HepG2 (cell line): Measurements from ENCODE around the gene TET3. TPM values are rescaled to one million over a fixed set of nuclear protein-coding genes. Genes with fewer than 3 reads are reported as not detected.
A peak's percentile ranks its signal among the peaks of the same experiment; 100 is the strongest.

Experiments used
- ATAC-seq: fragments of 200-7000 bp; cut with Tn5 transposase; 3 replicates; pipeline ENCODE4 v1.9.1; 2020; ENCODE audit warnings: mild to moderate bottlenecking, moderate library complexity
- BruUV-seq: library from RNA; stranded (reverse); fragments of 400-500 nt; replicated peaks from 2 replicates; lab custom pipeline; 2021; lab: Mats Ljungman, UMichigan
- CTCF ChIA-PET: fragments of 300-600 bp; formaldehyde crosslinking; extraction: SDS; loops from one replicate; lab custom pipeline; 2021; ENCODE audit warnings: low total read pairs, inconsistent platforms, low intra/inter-chr PET ratio; lab: Yijun Ruan, JAX
- POLR2A ChIA-PET: fragments of 350-600 bp; sonication (Branson Sonifier 250); formaldehyde crosslinking; loops from one replicate; lab custom pipeline; 2020; ENCODE audit warnings: antibody characterized with exemption, inconsistent platforms; lab: Yijun Ruan, JAX
- DNase-seq: peaks from one replicate; pipeline ENCODE4 v3.0.0-alpha.2; 2015; ENCODE audit warnings: low spot score
- FAIRE-seq: peaks from 3 replicates; lab custom pipeline; 2011; peaks lifted over from hg19 to GRCh38; lab: Jason Lieb, UNC
- H2AFZ ChIP-seq: one replicate; pipeline ENCODE4 v1.6.1; 2011; ENCODE audit warnings: low read length, inconsistent platforms
- H3K27ac ChIP-seq: fragments of 300-600 bp; 3 replicates; pipeline ENCODE4 v1.8.0; 2011; ENCODE audit warnings: mixed run types, mild to moderate bottlenecking, mixed read lengths, low read length, inconsistent platforms; ENCODE audit not compliant: insufficient read depth; ENCODE audit errors: extremely low read length
- H3K27me3 ChIP-seq, 2 experiments: fragments of 200-600 bp in 1 of 2; 2 replicates in 1 of 2; 3 replicates in 1 of 2; pipeline versions ENCODE4 v1.6.0 to v1.8.0; 2011; ENCODE audit warnings: low read length in 2 of 2, mild to moderate bottlenecking in 2 of 2, moderate library complexity in 2 of 2, inconsistent platforms in 1 of 2; ENCODE audit not compliant: insufficient read depth in 2 of 2, control insufficient read depth in 1 of 2
- H3K36me3 ChIP-seq, 2 experiments: fragments of 200-600 bp in 1 of 2; replicated peaks in 1 of 2; 2 replicates in 1 of 2; 3 replicates in 1 of 2; pipeline versions ENCODE4 v1.5.1 to v1.8.0; 2011; ENCODE audit warnings: low read length in 2 of 2, inconsistent platforms in 1 of 2; ENCODE audit not compliant: insufficient read depth in 2 of 2, control insufficient read depth in 1 of 2
- H3K4me1 ChIP-seq: 2 replicates; pipeline ENCODE4 v1.5.1; 2012; ENCODE audit warnings: low read length, inconsistent platforms; ENCODE audit not compliant: insufficient read depth
- H3K4me2 ChIP-seq: 2 replicates; pipeline ENCODE4 v1.6.0; 2011; ENCODE audit warnings: low read depth, low read length, inconsistent platforms
- H3K4me3 ChIP-seq, 3 experiments: fragments of 200-600 bp in 1 of 3; sonication (generic), shearing (Covaris generic) in 1 of 3; replicated peaks in 1 of 3; 2 replicates each; pipeline ENCODE4 v1.5.1; 2011 to 2016; ENCODE audit warnings: low read length in 3 of 3, inconsistent platforms in 2 of 3, low read depth in 2 of 3, mild to moderate bottlenecking in 2 of 3, control low read depth in 1 of 3, mixed read lengths in 1 of 3; ENCODE audit not compliant: insufficient read depth in 1 of 3
- H3K79me2 ChIP-seq: one replicate; pipeline ENCODE4 v1.6.1; 2011; ENCODE audit warnings: low read length, inconsistent platforms; ENCODE audit not compliant: insufficient read depth
- H3K9ac ChIP-seq: 2 replicates; pipeline ENCODE4 v1.6.0; 2011; ENCODE audit warnings: mild to moderate bottlenecking, low read depth, low read length, inconsistent platforms; ENCODE audit not compliant: insufficient read depth
- H3K9me3 ChIP-seq: 2 replicates; pipeline ENCODE4 v1.5.1; 2012; ENCODE audit warnings: mild to moderate bottlenecking, low read length
- H4K20me1 ChIP-seq: 2 replicates; pipeline ENCODE4 v1.6.0; 2011; ENCODE audit warnings: inconsistent platforms, mild to moderate bottlenecking, low read length, moderate library complexity; ENCODE audit not compliant: insufficient read depth
- CEBPB ChIP-seq: IDR thresholded peaks from 2 replicates; pipeline ENCODE4 v1.6.1; 2011; ENCODE audit warnings: low read depth, low read length, improper control_type of control experiment, borderline replicate concordance
- MEIS1 ChIP-seq: sonication (generic); formaldehyde crosslinking; IDR thresholded peaks from 2 replicates; pipeline ENCODE4 v1.9.0; 2021; ENCODE audit warnings: mild to moderate bottlenecking, missing genetic modification reagents, moderate library complexity, borderline replicate concordance
- SRSF9 ChIP-seq: fragments of 200-400 bp; formaldehyde crosslinking; IDR thresholded peaks from 2 replicates; pipeline ENCODE4 v1.6.1; 2018; ENCODE audit warnings: borderline replicate concordance, mild to moderate bottlenecking, low read depth, low read length; ENCODE audit not compliant: insufficient read depth, poor library complexity, severe bottlenecking
- ZNF10 ChIP-seq: sonication (generic); formaldehyde crosslinking; IDR thresholded peaks from 2 replicates; pipeline ENCODE4 v1.4.0; 2020; ENCODE audit warnings: mild to moderate bottlenecking, low read depth, missing genetic modification reagents, borderline replicate concordance
- WGBS: methylation state at CpG from one replicate; pipeline ENCODE4 v1.1.6; 2017; ENCODE audit warnings: low lambda C conversion rate; 5-methylcytosine and 5-hydroxymethylcytosine counted together
- in situ Hi-C: cut with HindIII; loops from 2 replicates; pipeline ENCODE4 v1.10.0; 2017; ENCODE audit warnings: low pct_unique_long_range_greater_than_20kb; ENCODE audit not compliant: extremely low pct_ligation_motif_present
- intact Hi-C: fragments of 100-400 bp; cut with micrococcal nuclease; formaldehyde crosslinking; loops from one replicate; pipeline ENCODE4 v1.10.0; 2022; ENCODE audit not compliant: unreplicated experiment
- polyA plus RNA-seq, 8 experiments: library from polyadenylated mRNA; depleted of rRNA in 3 of 8; stranded (reverse) in 7 of 8; unstranded in 1 of 8; fragments of >200 nt; fragmentation: Illumina TruSeq in 4 of 8; extraction: Trizol in 4 of 8; gene quantifications; 2 replicates each; pipeline versions ENCODE4 v1.2.1 to v1.2.3, GENCODE V29; 2011 to 2016; ENCODE audit warnings: low read depth in 4 of 8, missing spikeins in 1 of 8, mixed read lengths in 1 of 8; ENCODE audit not compliant: insufficient read depth in 1 of 8
- total RNA-seq, 5 experiments: library from RNA; depleted of rRNA; stranded (reverse); fragments of >200 nt; fragmentation: Illumina TruSeq; extraction: Trizol; gene quantifications; 2 replicates each; pipeline ENCODE4 v1.2.3, GENCODE V29; 2016; ENCODE audit warnings: low read depth in 1 of 5
- TF ChIP-seq, protein P1 (sequence below): sonication (generic); formaldehyde crosslinking; IDR thresholded peaks from 2 replicates; pipeline ENCODE4 v1.4.0; 2020; ENCODE audit warnings: missing genetic modification reagents
- TF ChIP-seq, protein P2 (sequence below): sonication (generic); formaldehyde crosslinking; IDR thresholded peaks from 2 replicates; pipeline ENCODE4 v1.4.0; 2020; ENCODE audit warnings: mild to moderate bottlenecking, missing genetic modification reagents

The TET3 gene
- total and polyA plus RNA-seq, 2 of the 13 experiments (the other 11 are each of a cell fraction or from before 2014, with no cell fraction given), result 4.3 to 6.8 TPM

DNA sequence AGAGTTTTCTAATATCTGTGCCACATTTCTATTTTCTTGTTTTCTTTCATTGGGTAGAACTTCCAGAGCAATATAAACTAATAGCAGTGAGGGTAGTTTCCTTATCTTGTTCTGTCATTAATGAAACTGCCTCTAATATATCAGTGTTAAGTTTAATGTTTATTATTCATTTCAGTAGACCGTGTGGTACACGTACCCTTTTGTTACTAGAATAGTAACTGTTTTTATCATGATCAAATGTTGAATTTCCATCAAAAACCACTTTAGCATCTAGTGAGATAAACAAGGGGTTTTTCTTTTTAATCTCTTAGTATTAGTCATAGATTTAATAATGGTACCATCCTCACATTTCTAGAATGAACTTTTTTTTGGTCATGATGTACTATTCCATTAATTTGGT lies 42.0 kb upstream of the TET3 start (continued):
- TF ChIP-seq SRSF9 (no peak), ZNF10 (CRISPR knock-in tag) (no peak)
- TF ChIP-seq, all 625 proteins: peak for 0

DNA sequence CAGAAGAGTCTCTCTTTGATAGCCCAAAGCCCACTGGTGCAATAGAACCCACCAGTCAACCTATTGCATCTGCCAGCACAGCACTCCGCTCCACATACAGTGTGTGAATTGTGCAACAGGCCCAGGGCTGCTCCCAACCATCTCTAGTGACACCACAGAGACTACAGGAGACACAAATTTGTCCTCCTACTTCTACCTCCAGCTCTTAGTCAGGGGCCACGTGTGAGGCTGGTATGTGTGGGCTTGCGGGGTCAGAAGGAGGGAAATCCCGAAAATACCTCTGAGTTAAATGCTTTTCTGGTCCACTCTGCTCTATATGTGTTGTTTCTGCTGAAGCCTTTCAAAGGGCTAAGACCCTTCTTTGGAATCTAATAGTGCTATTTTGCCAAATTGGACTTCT lies 40.0 kb upstream of the TET3 start:
- Histone ChIP-seq H3K4me1 (no peaks in the 10 kb centered on the region), H3K79me2 (peaks cover 35% of the 10 kb centered on the region), H3K36me3 (peaks cover 31 to 81% of the 10 kb centered on the region in 2 experiments), H3K27me3 (no peaks in the 10 kb centered on the region), H2AFZ (no peak overlapping the region), H3K4me2 (no peak overlapping the region), H3K4me3 (no peak overlapping the region), H3K9me3 (no peaks in the 10 kb centered on the region), H3K9ac (no peak overlapping the region), H4K20me1 (peaks cover 5% of the 10 kb centered on the region; the same call in 1 of the 2 replicates), H3K27ac (no peak overlapping the region)
- ChIA-PET POLR2A (no interaction called here), CTCF (no interaction called here)
- TF ChIP-seq CEBPB, result peak; percentile 40; the same call in 1 of the 2 replicates
- no peak for TF ChIP-seq MEIS1
- TF ChIP-seq, protein P1, sequence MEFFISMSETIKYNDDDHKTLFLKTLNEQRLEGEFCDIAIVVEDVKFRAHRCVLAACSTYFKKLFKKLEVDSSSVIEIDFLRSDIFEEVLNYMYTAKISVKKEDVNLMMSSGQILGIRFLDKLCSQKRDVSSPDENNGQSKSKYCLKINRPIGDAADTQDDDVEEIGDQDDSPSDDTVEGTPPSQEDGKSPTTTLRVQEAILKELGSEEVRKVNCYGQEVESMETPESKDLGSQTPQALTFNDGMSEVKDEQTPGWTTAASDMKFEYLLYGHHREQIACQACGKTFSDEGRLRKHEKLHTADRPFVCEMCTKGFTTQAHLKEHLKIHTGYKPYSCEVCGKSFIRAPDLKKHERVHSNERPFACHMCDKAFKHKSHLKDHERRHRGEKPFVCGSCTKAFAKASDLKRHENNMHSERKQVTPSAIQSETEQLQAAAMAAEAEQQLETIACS, result no peak
- TF ChIP-seq, protein P2, sequence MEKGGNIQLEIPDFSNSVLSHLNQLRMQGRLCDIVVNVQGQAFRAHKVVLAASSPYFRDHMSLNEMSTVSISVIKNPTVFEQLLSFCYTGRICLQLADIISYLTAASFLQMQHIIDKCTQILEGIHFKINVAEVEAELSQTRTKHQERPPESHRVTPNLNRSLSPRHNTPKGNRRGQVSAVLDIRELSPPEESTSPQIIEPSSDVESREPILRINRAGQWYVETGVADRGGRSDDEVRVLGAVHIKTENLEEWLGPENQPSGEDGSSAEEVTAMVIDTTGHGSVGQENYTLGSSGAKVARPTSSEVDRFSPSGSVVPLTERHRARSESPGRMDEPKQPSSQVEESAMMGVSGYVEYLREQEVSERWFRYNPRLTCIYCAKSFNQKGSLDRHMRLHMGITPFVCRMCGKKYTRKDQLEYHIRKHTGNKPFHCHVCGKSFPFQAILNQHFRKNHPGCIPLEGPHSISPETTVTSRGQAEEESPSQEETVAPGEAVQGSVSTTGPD (CRISPR knock-in tag), result no peak
- no TSS peak for BruUV-seq
- intact Hi-C loops (no loop called here), in situ Hi-C loops (no loop called here)
- DNase-seq (no peak), ATAC-seq (no peak), FAIRE-seq (no peak)
- WGBS, result 95% methylated on average over 4 of the region's 4 CpGs
